DMS 273 (cell line): ENCODE data around the gene CLNK.

Experiments
- DNase-seq: peaks from one replicate; lab custom pipeline; 2025; ENCODE audit not compliant: unreplicated experiment; lab: John Stamatoyannopoulos, UW

The CLNK gene

DNA sequence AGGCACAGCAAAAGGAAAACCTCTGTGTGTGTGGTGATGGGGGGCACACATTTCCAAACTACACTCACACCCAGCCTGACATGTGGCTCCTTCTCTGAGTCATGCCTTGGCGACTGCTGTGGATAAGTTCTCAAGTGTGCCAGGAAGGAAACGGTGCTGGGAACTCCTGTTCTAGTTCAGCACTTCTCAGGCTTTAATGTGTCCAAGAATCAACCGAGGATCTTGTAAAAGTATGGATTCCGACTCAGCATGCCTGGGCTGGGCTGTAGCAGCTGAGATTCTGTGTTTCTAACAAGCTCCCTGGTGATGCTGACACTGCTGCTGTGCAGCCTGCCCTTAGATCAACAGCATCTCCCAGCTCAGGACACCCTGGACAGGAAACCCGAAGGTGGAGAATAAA is 20.2 kb downstream of the CLNK start:
- DNase-seq = no peak

- no peak for DNase-seq
Observed at GRCh38 chr4:10662937-10663336, 21.6 kb downstream of the CLNK start.

DNA sequence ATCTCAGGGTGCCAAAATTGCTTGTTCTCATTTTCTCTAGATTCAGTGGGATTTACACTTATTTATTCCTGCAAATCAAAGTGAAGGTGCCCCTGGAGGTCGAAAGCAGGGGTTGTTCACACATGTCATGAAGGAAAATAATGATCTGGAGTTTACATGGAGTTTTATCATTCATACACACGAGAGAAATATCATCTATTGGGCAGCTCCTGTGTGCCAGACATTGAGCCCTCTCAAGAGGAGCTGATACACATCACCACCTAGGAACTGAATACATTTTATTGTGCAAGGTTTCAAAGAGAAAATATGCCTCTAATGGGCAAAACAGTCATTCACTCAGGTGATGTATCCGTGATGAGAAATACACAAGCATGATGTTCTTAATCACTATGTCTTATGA is 23.5 kb downstream of the CLNK start:
- DNase-seq = no peak

DNA sequence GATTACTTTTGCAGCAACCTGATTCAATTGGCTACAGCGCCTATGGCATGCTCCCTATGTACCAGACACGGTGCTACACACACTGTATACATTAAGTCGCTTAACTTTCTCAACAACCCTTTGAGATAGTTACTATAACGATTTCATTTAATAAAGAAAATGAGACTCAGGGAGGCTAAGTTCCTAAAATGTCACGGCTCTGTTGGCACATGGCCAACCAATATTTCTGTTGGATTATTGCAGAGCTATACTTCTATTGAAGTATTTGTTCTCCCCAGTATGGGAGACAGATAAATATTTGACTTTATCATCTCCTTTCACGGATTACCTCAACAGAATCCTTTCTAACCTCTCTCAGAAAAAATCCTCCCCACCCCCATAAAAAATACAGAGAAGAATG is 25.3 kb downstream of the CLNK start:
- no peak for DNase-seq

GRCh38 chr4:10656988-10657387 is 27.6 kb downstream of the CLNK start:
- DNase-seq = no peak

DNA sequence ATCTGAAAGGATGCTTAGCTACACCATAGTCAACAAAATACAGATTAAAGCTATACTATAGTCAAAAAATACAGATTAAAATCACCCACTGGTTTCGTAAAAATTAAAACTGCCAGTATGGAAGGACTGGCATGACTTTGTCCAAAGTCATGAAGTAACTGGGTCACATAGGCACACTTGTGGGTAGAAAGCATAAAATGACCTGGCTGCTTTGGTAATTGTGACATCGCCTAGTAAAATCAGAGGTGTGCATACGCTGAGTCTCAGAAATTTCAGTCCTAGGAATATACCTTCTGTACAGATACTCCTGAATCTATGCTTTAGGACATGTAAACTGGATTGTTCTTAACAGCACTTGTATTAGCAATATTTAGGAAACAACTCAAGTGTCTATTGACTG is 28.1 kb downstream of the CLNK start:
- DNase-seq = no peak

DNA sequence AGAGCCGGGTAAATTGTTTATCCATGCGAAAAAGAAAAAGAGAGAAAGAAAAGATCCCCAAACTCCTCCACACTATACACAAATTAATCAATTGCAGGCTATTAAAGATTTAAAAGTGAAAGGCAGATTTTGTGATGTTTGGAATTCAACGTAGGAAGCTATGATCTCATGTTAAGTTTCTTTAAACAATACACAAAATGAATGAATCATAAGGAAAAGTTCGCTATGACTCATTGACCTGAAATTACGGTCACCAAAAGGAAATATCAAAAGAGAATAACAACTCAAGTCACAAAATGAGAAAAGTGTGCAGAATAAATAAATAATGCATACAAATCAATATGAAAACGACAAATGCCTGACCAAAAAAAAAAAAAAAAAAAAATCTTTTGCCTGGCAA is 28.6 kb downstream of the CLNK start:
- DNase-seq = no peak

GRCh38 chr4:10648479-10648878 is 36.1 kb downstream of the CLNK start:
- DNase-seq = no peak

- DNase-seq = no peak
Observed at GRCh38 chr4:10647846-10648245, 36.7 kb downstream of the CLNK start.

- DNase-seq = no peak
Observed at GRCh38 chr4:10643600-10644425, 40.8 kb downstream of the CLNK start.

DNA sequence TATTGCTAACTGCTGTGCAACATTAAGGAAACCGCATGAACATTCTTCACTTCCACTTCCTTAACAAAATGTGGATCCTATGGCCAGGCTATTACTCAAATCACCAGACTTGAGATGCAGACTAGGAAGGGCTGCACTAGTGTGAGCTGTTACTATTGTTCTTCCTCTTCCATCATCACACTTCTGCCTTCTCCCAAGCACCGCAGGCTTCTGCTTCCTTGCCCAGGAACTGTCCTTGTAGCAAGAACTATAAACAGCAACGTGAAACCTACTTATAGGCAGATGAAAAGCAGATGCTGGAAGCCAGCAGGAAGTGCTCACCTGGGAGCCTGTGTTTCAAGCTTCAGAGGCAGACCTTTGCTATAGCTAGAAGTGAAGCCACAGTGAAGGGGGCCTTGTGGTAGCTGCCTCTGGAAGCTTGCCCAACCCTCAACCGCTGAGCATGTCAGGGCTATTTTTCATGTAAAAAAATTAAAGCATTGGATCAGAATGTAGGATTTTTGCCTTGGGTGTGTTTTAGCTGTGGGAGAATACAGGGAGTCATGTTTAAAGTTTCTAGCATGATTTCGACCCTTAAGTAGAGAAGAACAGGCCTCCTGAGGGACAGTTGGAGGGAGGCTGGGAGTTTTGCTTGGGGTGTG is 43.9 kb downstream of the CLNK start:
- no peak for DNase-seq

DNA sequence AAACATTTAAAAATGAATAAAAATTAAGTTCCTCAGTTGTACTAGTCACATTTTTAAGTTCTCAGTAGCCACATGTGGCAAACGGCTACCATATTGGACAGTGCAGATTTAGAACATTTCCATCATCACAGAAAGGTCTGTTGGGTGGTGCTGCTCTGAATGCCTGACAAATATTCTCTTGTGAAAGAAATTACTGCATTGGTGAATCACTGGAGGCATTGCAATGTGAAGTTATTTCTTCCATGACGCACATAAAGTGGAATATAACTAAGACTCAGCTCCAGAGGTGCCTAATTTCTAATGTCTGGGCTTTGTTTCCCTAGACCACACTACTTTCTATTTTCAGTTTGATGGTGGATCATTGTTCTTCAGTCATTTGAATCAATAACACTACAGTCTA is 44.9 kb downstream of the CLNK start:
- no peak for DNase-seq

DNA sequence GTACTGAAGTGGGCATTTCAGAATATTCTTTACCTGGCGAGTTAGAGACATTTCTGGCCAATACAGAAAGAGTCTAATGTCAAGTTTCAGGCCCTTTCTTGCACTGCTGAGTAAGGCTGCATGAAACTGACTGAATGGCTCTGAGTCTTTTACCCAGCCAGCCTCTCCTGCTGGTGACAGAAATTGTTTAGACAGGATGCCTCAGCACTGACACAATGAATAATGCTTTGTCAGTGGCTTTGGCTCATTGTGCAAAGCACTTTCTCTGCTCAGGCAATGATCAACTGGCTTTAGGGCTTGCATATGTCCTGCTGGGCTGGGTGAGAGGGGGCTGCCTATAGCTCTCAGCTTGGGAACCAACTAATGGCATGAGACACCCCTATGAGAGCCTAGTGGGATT is 45.5 kb downstream of the CLNK start:
- DNase-seq = no peak

DNA sequence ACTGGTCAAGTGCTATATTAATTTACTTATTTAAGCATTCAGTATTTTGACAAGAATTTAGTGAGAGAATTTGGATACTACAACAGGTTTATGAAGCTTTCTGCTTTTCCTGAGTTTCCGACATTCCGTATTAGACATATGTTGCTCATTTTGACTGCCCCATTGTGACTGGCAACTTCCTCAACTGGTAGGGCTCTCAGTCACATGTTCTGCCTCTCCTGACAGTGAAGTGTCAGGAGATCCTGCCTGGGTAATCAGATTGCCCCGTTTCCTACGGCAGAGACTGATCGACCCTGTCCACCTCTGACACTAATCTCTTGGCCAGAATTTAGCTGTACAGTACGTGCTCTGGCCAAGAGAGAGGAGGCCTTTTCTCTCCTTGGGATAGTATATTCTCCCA is 49.5 kb downstream of the CLNK start:
- no peak for DNase-seq

- no peak for DNase-seq
Observed at GRCh38 chr4:10629394-10629793, 55.2 kb downstream of the CLNK start.

- peak; percentile 26 for DNase-seq
Observed at GRCh38 chr4:10625131-10625530, 59.4 kb downstream of the CLNK start.

DNA sequence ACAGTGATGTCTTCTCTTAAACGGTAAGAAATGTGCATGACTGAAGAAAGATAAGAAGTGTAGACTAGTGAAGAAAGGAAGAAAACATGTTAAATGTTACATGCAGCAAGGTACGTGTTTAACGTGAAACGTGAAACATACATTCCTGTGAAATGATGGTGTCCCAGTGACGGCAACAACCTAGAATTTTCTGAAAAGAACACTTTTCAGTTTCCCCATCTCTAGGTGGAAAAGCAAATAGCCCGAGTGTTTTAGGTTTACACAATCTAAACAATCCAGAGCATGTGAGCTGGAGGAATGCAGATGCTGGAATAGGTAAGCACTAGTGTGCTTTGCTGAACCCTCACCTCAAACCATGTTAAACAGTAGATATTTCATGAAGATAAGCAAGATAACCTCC is 60.7 kb downstream of the CLNK start:
- no peak for DNase-seq

DNA sequence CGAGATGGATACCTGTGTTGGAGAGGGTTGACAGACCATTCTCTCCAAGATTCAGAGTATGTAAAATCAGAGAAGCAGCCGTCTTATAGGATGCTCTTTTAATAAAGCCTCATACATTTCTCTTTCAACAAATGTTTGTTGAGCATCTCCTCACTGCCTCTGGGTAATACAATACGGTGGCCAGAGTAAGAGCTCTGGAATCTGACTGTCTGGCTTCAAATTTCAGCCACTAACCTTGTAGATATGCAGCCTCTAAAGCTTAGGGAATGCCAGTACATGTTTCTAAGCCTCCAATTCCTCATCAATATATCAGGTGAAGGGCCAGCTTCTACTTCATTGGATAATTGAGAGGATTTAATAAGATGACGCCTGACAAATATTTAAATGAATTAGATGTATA is 61.3 kb downstream of the CLNK start:
- no peak for DNase-seq

DNA sequence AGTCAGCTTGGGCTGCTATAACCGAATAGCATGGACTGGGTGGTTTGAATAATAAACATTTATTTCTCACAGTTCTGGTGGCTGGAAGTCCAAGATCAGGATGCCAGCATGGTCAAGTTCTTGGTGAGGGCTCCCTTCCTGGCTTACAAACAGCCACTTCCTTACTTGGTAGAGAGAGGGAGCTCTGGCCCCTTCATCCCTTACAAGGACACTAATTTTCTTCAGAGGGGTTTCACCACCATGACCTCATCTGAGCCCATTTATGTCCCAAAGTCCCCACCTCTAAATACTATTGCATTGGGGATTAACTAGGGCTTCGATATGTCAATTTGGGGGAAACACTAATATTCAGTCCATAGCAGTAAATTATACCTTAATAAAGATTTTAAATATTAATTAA is 61.8 kb downstream of the CLNK start:
- DNase-seq = peak; percentile 35

GRCh38 chr4:10620935-10621488 is 63.6 kb downstream of the CLNK start:
- peak; percentile 16 for DNase-seq

DNA sequence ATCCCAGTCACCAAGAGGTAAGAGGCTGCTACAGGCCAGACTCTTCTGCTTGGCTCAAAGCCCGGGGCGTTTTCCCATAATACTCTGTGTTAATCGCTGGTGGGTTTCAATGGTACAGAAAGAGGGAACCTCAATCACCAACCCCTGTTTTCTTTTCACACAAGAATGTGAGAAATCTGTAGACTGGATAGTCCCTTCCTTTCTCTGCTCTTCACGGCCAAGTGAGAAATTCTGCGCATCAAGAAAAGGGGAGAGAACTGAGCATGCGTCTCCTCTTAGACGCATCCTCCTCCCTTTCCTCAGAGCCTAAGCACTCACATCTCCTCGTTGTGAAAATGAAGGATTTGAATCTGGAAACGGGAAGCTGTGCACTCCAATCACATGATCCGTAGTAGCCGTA is 64.7 kb downstream of the CLNK start:
- peak; percentile 16 for DNase-seq

GRCh38 chr4:10619220-10619619 is 65.3 kb downstream of the CLNK start:
- peak; percentile 92 for DNase-seq
